Adrenal gland (tissue), 12 donors: Measurements from ENCODE around the gene NUDT3. TPM values are rescaled to one million over a fixed set of nuclear protein-coding genes. Genes with fewer than 3 reads are reported as not detected.
"Not testable (repeated sequence)": the region's sequence is repeated elsewhere in the genome, so short reads cannot be mapped to it uniquely, and the experiment has no call there.

Experiments
- DNase-seq, 7 donors: peaks; one replicate each; pipeline ENCODE4 v3.0.0-alpha.2; 2019 to 2020
- H3K27ac ChIP-seq, 5 donors: fragments of 200-600 bp; sonication (generic) in 4 of 5; 1 replicate in 3 of 5; 2 replicates in 2 of 5; pipeline versions ENCODE4 v1.5.1 to v1.8.0; 2016 to 2020; ENCODE audit warnings: mild to moderate bottlenecking in 1 of 5
- H3K27me3 ChIP-seq: fragments of 200-600 bp; 2 replicates; pipeline ENCODE4 v1.8.0; 2021
- H3K36me3 ChIP-seq, 2 donors: fragments of 200-600 bp; replicated peaks in 1 of 2; 1 replicate in 1 of 2; 2 replicates in 1 of 2; pipeline versions ENCODE4 v1.5.1 to v1.8.0; 2018 to 2022
- H3K4me1 ChIP-seq, 2 donors: fragments of 200-600 bp; replicated peaks in 1 of 2; 1 replicate in 1 of 2; 2 replicates in 1 of 2; pipeline versions ENCODE4 v1.5.1 to v1.8.0; 2018 to 2021
- H3K4me3 ChIP-seq, 4 donors: fragments of 200-600 bp; sonication (generic) in 3 of 4; one replicate each; pipeline ENCODE4 v1.5.1; 2016 to 2018
- H3K9me3 ChIP-seq, 3 donors: fragments of 200-600 bp; sonication (generic) in 1 of 3; replicated peaks in 1 of 3; 1 replicate in 2 of 3; 2 replicates in 1 of 3; pipeline versions ENCODE4 v1.5.1 to v1.8.0; 2016 to 2021
- POLR2A ChIP-seq, 2 donors: fragments of 450-650 bp; IDR thresholded peaks; one replicate each; pipeline ENCODE4 v1.6.1; 2017; ENCODE audit warnings: antibody characterized with exemption in 2 of 2, mild to moderate bottlenecking in 2 of 2, moderate library complexity in 1 of 2
- WGBS, 4 donors: extraction: QIAGEN DNeasy Blood & Tissue Kit in 2 of 4; methylation state at CpG; one replicate each; pipeline versions ENCODE4 v1.1.5 to v1.1.7; 2013 to 2017; 5-methylcytosine and 5-hydroxymethylcytosine counted together
- intact Hi-C, 2 donors: fragments of 100-400 bp; cut with DNase I; formaldehyde crosslinking; loops; one replicate each; pipeline versions ENCODE4 v1.14.1 to v1.15.0; 2022 to 2023
- polyA plus RNA-seq, 3 donors: library from polyadenylated mRNA; stranded (reverse); fragments of 200-250 nt in 2 of 3; fragments of 350-450 nt in 1 of 3; fragmentation: Illumina TruSeq in 1 of 3; extraction: RNeasy Lipid Tissue Mini Kit (QIAGEN cat#74804) in 1 of 3; gene quantifications; one replicate each; pipeline ENCODE4 v1.2.3, GENCODE V29; 2013 to 2014
- total RNA-seq, 9 donors: library from RNA; depleted of rRNA in 4 of 9; stranded (reverse); fragments of >200 nt in 4 of 9; fragments of 120-200 nt in 1 of 9; fragmentation: NEBNext Ultra II Directional in 1 of 9; extraction: Animal tissue kit (Norgen Biotek cat#: 25700) in 1 of 9; gene quantifications; one replicate each; pipeline versions ENCODE4 v1.1.0 to v1.2.4, GENCODE V29; 2013 to 2023
- TF ChIP-seq, protein P1 (sequence below), 6 experiments: fragments of 450-650 bp in 4 of 6; fragments of 200-600 bp in 2 of 6; sonication (generic) in 1 of 6; IDR thresholded peaks; 1 replicate in 5 of 6; 2 replicates in 1 of 6; pipeline versions ENCODE4 v1.5.1 to v1.8.0; 2016 to 2021; ENCODE audit warnings: antibody characterized with exemption in 6 of 6, mild to moderate bottlenecking in 2 of 6, moderate library complexity in 1 of 6
- donor health status: healthy with polysubstance abuse.
- donor health status: Bipolar disorder and iron deficiency.
- donor health status: DM: yes; HTN: yes; CAD: no.
- donor health status: DM: no; HTN: no; CAD: no.
- donor health status: DM: no; HTN: no; CAD: no.
- donor health status: DM: yes; HTN: yes; CAD: no.

The NUDT3 gene
- total and polyA plus RNA-seq, 12 donors = 18.2 to 56.3 (median 40.9) TPM

- DNase-seq = no peak
- 59 to 81% (median 69%) methylated on average over 5 of the region's 5 CpGs for WGBS, 4 donors
- intact Hi-C loops = no loop called here
- H3K36me3 ChIP-seq = peaks cover 0 to 11% of the 10 kb centered on the region in 2 donors
- peaks cover 8% of the 10 kb centered on the region in 2 donors for H3K4me1 ChIP-seq
- TF ChIP-seq, protein P1, sequence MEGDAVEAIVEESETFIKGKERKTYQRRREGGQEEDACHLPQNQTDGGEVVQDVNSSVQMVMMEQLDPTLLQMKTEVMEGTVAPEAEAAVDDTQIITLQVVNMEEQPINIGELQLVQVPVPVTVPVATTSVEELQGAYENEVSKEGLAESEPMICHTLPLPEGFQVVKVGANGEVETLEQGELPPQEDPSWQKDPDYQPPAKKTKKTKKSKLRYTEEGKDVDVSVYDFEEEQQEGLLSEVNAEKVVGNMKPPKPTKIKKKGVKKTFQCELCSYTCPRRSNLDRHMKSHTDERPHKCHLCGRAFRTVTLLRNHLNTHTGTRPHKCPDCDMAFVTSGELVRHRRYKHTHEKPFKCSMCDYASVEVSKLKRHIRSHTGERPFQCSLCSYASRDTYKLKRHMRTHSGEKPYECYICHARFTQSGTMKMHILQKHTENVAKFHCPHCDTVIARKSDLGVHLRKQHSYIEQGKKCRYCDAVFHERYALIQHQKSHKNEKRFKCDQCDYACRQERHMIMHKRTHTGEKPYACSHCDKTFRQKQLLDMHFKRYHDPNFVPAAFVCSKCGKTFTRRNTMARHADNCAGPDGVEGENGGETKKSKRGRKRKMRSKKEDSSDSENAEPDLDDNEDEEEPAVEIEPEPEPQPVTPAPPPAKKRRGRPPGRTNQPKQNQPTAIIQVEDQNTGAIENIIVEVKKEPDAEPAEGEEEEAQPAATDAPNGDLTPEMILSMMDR (IDR thresholded peaks at IDR 0.05) = no peak
- no peak for TF ChIP-seq POLR2A (IDR thresholded peaks at IDR 0.05)
- no peaks in the 10 kb centered on the region for H3K27me3 ChIP-seq
- no peak overlapping the region for H3K27ac ChIP-seq
- H3K9me3 ChIP-seq = no peaks in the 10 kb centered on the region
- H3K4me3 ChIP-seq = no peak overlapping the region
Measured at GRCh38 chr6:34412016-34412415, 19.5 kb upstream of the NUDT3 start.

DNA sequence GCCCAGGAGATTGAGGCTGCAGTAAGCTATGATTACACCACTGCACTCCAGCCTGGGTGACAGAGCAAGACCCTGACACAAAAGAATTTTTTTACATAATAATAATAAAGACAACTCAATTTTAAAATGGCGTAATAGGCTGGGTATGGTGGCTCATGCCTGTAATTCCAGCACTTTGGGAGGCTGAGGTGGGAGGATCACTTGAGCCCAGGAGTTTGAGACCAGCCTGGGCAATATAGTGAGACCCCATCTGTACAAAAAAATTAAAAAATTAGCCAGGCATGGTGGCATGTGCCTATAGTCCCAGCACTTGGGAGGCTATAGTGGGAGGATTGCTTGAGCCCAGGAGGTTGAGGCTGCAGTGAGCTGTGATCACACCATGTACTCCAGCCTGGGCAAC is 15.4 kb upstream of the NUDT3 start:
- H3K4me3 ChIP-seq, H3K27me3 ChIP-seq, H3K27ac ChIP-seq, H3K9me3 ChIP-seq, H3K4me1 ChIP-seq, DNase-seq, intact Hi-C loops, H3K36me3 ChIP-seq: not testable (repeated sequence)
- WGBS, 4 donors = 90 to 100% (median 98%) methylated on average over 1 of the region's 1 CpG

GRCh38 chr6:34396518-34396917 is 4.0 kb upstream of the NUDT3 start:
- no peak for DNase-seq
- Histone ChIP-seq H3K27me3 (no peaks in the 10 kb centered on the region), H3K36me3 (no peaks in the 10 kb centered on the region), H3K4me1 (peaks cover 0 to 8% of the 10 kb centered on the region in 2 donors), H3K4me3 (no peak overlapping the region), H3K9me3 (no peaks in the 10 kb centered on the region), H3K27ac (no peak overlapping the region)
- TF ChIP-seq, protein P1 (IDR thresholded peaks at IDR 0.05) = no peak
- no peak for TF ChIP-seq POLR2A (IDR thresholded peaks at IDR 0.05)
- intact Hi-C loops = no loop called here
- 94 to 99% (median 97%) methylated on average over 6 of the region's 6 CpGs for WGBS, 4 donors

- Histone ChIP-seq H3K9me3 (no peaks in the 10 kb centered on the region), H3K27ac (no peak overlapping the region), H3K36me3 (no peaks in the 10 kb centered on the region), H3K4me3 (no peak overlapping the region), H3K4me1 (peaks cover 0 to 26% of the 10 kb centered on the region in 2 donors), H3K27me3 (no peaks in the 10 kb centered on the region)
- no peak for DNase-seq
- TF ChIP-seq, protein P1 (IDR thresholded peaks at IDR 0.05) = no peak
- no peak for TF ChIP-seq POLR2A (IDR thresholded peaks at IDR 0.05)
- intact Hi-C loops = no loop called here
- WGBS, 4 donors = 90 to 96% (median 94%) methylated on average over 3 of the region's 3 CpGs
Measured at GRCh38 chr6:34393966-34394305, 1.5 kb upstream of the NUDT3 start.

DNA sequence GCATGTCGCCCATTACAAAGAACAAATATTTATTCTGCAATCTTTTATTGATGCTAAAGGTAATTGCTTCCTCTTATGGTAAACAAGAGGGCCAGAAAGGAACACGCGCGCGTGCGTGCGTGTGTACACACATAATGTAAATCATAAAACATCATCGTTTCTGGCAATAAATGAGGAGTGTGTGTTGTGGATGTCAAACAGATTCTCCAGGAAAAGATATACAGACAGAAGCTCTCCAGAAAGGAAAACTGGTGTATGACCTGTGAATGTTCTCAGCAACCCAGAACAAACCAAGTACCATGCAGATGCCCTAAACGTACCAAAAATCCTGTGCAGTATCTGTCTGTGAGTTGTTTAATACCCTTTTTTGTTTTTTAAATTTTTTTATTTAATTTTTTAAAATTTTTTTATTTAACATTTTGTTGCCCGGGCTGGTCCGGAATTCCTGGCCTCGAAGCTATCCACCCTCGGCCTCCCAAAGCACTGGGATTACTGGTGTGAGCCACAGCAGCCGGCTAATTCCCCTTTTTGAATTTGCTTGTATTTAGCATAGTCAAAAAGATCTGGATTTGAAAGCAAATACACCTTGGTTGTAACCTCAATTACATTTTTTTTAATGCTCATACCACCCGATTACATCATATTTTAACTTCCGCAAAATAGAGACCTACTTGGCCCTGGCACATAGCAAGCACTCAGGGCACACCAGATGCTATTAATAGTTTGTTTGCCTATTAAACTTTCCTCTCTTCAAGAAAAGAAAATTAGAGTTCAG is 909 bp upstream of the NUDT3 start:
- H3K4me1 ChIP-seq = peaks cover 0 to 30% of the 10 kb centered on the region in 2 donors
- intact Hi-C loops = no loop called here
- no peaks in the 10 kb centered on the region for H3K9me3 ChIP-seq
- TF ChIP-seq, protein P1 (IDR thresholded peaks at IDR 0.05) = no peak
- TF ChIP-seq POLR2A (IDR thresholded peaks at IDR 0.05) = no peak
- H3K4me3 ChIP-seq = peak overlapping the region in 2 of 4 donors; percentile 48 to 89
- WGBS, 4 donors = 44 to 50% (median 46%) methylated on average over 16 of the region's 16 CpGs
- H3K27me3 ChIP-seq = no peaks in the 10 kb centered on the region
- no peaks in the 10 kb centered on the region for H3K36me3 ChIP-seq
- no peak for DNase-seq
- peak overlapping the region; percentile 5 to 99 (median 92) for H3K27ac ChIP-seq
